NCI-H2107 (cell line): Measurements from ENCODE around the gene KRT85.
A peak's percentile ranks its signal among the peaks of the same experiment; 100 is the strongest.

ENCODE experiments used
- DNase-seq: peaks from one replicate; lab custom pipeline; 2025; lab: John Stamatoyannopoulos, UW

Gene KRT85

GRCh38 chr12:52364901-52365489 is 2.3 kb downstream of the KRT85 start:
- DNase-seq, result peak; percentile 46

GRCh38 chr12:52364061-52364460 is 3.2 kb downstream of the KRT85 start:
- no peak for DNase-seq

GRCh38 chr12:52363111-52363679 is 4.1 kb downstream of the KRT85 start:
- DNase-seq, result no peak

- DNase-seq, result no peak
These were observed 5.1 kb downstream of the KRT85 start for GRCh38 chr12:52362118-52362726.

DNA sequence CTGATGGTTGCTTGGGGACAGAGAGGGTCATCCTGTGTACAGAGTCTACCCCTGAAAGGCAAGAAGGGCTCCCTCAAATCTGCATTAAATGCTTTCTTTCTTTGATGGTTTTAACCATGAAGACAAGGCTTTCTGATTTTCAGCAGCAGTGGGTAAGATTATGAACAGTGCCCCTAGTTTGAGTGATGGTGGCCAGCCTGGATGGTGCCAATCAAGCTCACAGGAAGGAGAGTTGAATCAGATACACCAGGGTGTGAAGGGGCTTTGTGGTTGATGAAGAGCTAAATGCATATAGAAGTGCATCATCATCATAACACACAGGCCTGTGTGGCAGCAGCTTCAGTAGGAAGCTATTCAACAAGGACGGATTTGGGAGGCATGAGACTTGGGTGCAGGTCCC is 5.7 kb downstream of the KRT85 start:
- no peak for DNase-seq

GRCh38 chr12:52360663-52361271 is 6.5 kb downstream of the KRT85 start:
- no peak for DNase-seq

- no peak for DNase-seq
These were observed 7.1 kb downstream of the KRT85 start for GRCh38 chr12:52360106-52360662.

DNA sequence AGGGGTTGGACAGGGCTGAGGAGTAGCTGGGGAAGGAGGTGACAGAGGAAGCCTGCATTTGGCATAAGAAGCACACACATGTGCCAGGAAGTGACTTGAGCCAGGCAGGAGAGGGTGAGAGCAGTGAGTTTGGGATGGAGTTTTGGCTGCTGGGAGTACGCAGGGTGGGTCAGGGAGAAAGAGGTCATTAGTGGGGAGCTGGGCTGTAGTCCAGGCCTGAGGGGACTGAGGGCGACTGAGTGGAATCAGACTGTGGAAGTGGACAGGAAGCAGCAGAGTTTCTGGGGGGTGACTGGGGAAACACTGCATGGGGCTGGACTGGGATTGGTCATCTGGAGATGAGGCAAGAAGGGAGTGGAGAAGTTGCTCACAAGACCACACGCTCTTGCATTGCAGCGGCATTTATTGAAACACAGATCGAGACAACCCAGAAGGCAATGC is 7.6 kb downstream of the KRT85 start:
- DNase-seq, result no peak

- DNase-seq, result no peak
These were observed 8.5 kb downstream of the KRT85 start for GRCh38 chr12:52358575-52359350.

GRCh38 chr12:52356762-52357580 is 10.3 kb downstream of the KRT85 start:
- DNase-seq, result no peak

- no peak for DNase-seq
These were observed 11.1 kb downstream of the KRT85 start for GRCh38 chr12:52356031-52356761.

DNA sequence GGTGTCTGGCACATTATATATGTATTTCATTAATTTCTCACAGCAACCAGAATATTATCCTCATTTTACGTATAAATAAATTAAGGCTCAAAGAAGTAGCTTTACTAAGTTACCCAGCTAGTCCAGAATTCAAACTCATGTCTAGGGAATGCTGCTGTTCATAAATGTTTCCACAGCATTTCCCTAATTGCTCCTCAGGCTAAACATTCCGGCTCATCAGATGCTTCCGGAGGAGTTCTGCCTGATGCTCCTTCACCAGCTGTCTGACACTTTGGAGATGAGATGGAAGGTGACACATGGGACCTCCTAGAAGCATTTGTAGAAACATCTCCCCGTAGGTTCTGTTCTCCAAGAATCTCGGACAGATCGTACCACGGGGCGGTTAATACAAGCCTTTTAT is 12.1 kb downstream of the KRT85 start:
- DNase-seq, result no peak

GRCh38 chr12:52354200-52354599 is 13.1 kb downstream of the KRT85 start:
- no peak for DNase-seq

GRCh38 chr12:52353766-52354165 is 13.5 kb downstream of the KRT85 start:
- DNase-seq, result no peak

DNA sequence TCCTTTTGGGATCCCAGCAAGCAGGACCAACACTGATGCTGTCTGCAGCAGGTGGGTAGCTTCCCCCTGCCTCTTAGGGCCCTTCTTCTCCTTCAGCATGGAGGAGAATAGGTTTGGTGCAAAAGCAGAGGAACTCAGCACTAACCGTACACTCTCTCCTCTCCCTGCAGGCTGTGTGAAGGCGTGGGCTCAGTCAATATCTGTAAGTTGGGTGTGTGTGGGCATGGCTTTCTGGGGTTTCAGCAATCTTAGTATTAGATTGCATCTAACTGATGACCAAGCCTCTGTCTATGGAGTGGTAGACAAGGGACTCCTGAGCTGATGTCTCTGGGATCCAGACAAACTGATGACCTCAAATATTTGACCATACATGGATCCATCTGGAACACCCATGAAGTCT is 14.3 kb downstream of the KRT85 start:
- DNase-seq, result no peak

DNA sequence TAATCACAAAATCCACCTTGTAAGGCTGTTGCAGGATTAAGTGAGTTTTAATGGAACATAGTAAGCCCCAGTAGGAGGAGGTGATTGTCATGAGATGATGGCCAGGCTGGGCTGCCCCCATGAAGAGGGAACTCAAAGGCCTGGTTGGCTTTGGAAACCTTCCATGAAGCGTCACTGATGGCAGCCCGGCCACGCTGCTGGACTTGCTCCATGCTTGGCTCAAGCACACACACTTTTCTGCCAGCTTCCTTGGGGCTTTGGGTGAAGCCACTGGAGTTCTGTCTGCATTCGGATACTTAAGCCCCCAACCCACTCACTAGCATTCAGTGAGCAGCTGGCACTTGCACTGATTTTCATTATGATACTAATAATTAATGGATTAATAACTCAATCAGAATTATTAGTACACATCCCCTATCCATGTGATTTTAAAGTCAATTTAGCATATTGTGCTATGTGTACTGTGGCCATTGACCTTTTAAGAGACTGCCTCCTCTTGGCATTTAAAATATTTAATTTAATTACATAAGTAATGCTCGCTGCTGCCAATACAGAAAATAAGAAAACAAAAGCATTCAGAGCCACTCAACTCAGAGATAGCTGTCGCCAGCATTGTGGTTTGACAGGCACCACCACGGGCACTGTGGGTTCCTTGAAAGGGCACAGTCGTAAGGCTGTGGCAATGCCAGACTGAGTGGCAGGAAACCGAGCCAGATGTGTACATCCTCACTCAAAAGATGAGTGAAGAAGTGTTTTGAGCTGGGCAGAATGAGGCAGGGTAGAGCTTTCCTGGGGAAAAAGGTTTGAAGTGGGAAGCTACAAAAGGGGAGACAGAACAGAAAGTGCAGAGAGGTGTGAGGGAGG is 15.9 kb downstream of the KRT85 start:
- no peak for DNase-seq

- no peak for DNase-seq
These were observed 16.5 kb downstream of the KRT85 start for GRCh38 chr12:52350786-52351185.

GRCh38 chr12:52350021-52350620 is 17.2 kb downstream of the KRT85 start:
- no peak for DNase-seq

DNA sequence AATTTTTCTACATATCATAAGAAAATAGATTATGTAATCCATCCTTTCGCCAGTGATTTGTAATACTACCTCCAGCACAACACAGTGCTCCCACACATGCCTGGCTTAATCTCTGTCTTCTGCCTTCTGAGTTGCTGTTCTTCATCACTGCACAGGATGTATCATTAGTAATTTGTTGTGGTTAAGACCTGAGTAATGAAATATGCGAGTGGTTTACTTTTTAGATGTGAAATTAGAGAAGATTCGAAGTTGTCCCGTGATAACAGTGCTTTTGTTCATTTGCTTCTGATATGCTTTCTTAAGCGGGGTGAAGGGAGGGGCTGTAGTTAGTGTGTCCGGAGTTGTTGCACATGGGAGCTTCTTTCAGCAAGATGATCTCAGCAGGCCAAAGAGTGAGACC is 18.1 kb downstream of the KRT85 start:
- DNase-seq, result no peak
